ENCODE results near the gene ETFBKMT. TPM values are rescaled to one million over a fixed set of nuclear protein-coding genes. Genes with fewer than 3 reads are reported as not detected.
"Not testable (repeated sequence)": the region's sequence is repeated elsewhere in the genome, so short reads cannot be mapped to it uniquely, and the experiment has no call there.

The ETFBKMT gene
- polyA plus RNA-seq, 1 donor from 2014 or later, result 1.7 TPM

- not testable (repeated sequence) for H3K9me3 ChIP-seq (ENCODE audit: low read length); H3K9ac ChIP-seq (ENCODE audit: low read length); H3K79me2 ChIP-seq (replicated peaks; ENCODE audit: insufficient read depth, low read length); H3F3A ChIP-seq (ENCODE audit: insufficient read depth, low read length, poor library complexity, severe bottlenecking); H3K36me3 ChIP-seq (ENCODE audit: insufficient read depth, low read length); H3K4me2 ChIP-seq (ENCODE audit: low read length); H3K27ac ChIP-seq (ENCODE audit: low read length); H3K9me2 ChIP-seq (ENCODE audit: insufficient read depth, low read length); H3K27me3 ChIP-seq (ENCODE audit: insufficient read depth, low read depth, low read length); H2AFZ ChIP-seq (ENCODE audit: low read depth, low read length); H3K4me3 ChIP-seq (ENCODE audit: low read length); H4K20me1 ChIP-seq (ENCODE audit: insufficient read depth)
These were observed 48.6 kb downstream of the ETFBKMT start for GRCh38 chr12:31708118-31708517.

DNA sequence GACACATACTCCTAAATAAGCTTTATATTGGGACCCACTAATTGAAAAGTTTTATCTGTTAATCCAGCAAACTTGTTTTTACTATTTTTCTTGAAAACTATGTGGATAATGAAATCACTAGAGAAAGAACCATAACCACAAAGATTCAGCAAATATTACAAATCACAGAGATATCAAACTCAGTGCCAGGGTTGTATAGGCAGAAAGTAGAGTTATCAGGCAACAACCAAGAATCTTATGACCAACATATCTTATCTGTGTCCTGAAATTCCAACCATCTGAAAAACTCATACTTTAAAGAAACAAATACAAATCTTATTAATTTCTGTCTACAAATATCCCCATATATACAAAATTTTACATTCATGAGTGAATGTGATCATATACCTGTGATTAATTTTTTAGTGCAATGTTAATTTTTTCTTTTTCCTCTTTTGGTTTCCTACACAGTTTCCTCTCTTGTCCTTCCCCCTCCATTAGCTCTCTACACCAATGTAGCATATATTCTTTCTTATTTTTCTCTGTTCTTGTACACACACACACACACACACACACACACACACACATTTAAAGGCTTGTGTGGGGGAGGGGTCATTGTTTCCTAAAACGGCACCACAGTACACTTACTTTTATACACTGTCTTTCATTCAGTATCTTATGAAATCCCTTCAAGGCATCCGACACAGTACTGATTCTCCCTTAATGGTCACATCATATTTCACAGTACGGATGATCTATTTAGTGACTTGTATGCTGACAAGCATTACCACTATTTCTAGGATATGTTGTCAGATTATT is 50.7 kb downstream of the ETFBKMT start:
- no peaks in the 10 kb centered on the region for H3K79me2 ChIP-seq (replicated peaks; ENCODE audit: insufficient read depth, low read length)
- H4K20me1 ChIP-seq (ENCODE audit: insufficient read depth), result no peaks in the 10 kb centered on the region
- no peaks in the 10 kb centered on the region for H3K27me3 ChIP-seq (ENCODE audit: insufficient read depth, low read depth, low read length)
- no peaks in the 10 kb centered on the region for H3K9me2 ChIP-seq (ENCODE audit: insufficient read depth, low read length)
- no peak for TF ChIP-seq RAD21 (conservative IDR thresholded peaks at IDR 0.05)
- no peak for TF ChIP-seq POLR2AphosphoS5 (IDR thresholded peaks at IDR 0.05)
- no peak for TF ChIP-seq MXI1 (conservative IDR thresholded peaks at IDR 0.05; ENCODE audit: poor library complexity, severe bottlenecking)
- no peak for TF ChIP-seq EP300 (conservative IDR thresholded peaks at IDR 0.05; ENCODE audit: poor library complexity, severe bottlenecking)
- no peak for TF ChIP-seq TAF1 (IDR thresholded peaks at IDR 0.05; ENCODE audit: low read depth)
- no peak for TF ChIP-seq EZH2 (IDR thresholded peaks at IDR 0.05; ENCODE audit: borderline replicate concordance, insufficient read depth, low read length, poor library complexity, severe bottlenecking)
- TF ChIP-seq, protein P1, sequence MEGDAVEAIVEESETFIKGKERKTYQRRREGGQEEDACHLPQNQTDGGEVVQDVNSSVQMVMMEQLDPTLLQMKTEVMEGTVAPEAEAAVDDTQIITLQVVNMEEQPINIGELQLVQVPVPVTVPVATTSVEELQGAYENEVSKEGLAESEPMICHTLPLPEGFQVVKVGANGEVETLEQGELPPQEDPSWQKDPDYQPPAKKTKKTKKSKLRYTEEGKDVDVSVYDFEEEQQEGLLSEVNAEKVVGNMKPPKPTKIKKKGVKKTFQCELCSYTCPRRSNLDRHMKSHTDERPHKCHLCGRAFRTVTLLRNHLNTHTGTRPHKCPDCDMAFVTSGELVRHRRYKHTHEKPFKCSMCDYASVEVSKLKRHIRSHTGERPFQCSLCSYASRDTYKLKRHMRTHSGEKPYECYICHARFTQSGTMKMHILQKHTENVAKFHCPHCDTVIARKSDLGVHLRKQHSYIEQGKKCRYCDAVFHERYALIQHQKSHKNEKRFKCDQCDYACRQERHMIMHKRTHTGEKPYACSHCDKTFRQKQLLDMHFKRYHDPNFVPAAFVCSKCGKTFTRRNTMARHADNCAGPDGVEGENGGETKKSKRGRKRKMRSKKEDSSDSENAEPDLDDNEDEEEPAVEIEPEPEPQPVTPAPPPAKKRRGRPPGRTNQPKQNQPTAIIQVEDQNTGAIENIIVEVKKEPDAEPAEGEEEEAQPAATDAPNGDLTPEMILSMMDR (IDR thresholded peaks at IDR 0.05; ENCODE audit: poor library complexity, severe bottlenecking), result no peak
- TF ChIP-seq, protein P2, sequence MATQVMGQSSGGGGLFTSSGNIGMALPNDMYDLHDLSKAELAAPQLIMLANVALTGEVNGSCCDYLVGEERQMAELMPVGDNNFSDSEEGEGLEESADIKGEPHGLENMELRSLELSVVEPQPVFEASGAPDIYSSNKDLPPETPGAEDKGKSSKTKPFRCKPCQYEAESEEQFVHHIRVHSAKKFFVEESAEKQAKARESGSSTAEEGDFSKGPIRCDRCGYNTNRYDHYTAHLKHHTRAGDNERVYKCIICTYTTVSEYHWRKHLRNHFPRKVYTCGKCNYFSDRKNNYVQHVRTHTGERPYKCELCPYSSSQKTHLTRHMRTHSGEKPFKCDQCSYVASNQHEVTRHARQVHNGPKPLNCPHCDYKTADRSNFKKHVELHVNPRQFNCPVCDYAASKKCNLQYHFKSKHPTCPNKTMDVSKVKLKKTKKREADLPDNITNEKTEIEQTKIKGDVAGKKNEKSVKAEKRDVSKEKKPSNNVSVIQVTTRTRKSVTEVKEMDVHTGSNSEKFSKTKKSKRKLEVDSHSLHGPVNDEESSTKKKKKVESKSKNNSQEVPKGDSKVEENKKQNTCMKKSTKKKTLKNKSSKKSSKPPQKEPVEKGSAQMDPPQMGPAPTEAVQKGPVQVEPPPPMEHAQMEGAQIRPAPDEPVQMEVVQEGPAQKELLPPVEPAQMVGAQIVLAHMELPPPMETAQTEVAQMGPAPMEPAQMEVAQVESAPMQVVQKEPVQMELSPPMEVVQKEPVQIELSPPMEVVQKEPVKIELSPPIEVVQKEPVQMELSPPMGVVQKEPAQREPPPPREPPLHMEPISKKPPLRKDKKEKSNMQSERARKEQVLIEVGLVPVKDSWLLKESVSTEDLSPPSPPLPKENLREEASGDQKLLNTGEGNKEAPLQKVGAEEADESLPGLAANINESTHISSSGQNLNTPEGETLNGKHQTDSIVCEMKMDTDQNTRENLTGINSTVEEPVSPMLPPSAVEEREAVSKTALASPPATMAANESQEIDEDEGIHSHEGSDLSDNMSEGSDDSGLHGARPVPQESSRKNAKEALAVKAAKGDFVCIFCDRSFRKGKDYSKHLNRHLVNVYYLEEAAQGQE (IDR thresholded peaks at IDR 0.05; ENCODE audit: borderline replicate concordance), result no peak
- TF ChIP-seq SMC3 (conservative IDR thresholded peaks at IDR 0.05; ENCODE audit: poor library complexity), result no peak
- no peaks in the 10 kb centered on the region for H3F3A ChIP-seq (ENCODE audit: insufficient read depth, low read length, poor library complexity, severe bottlenecking)
- H3K36me3 ChIP-seq (ENCODE audit: insufficient read depth, low read length), result no peaks in the 10 kb centered on the region
- no peaks in the 10 kb centered on the region for H3K9me3 ChIP-seq (ENCODE audit: low read length)
- no peak overlapping the region for H3K27ac ChIP-seq (ENCODE audit: low read length)
- H3K4me3 ChIP-seq (ENCODE audit: low read length), result no peak overlapping the region
- no peak overlapping the region for H3K4me2 ChIP-seq (ENCODE audit: low read length)
- no peak overlapping the region for H3K9ac ChIP-seq (ENCODE audit: low read length)
- no peak overlapping the region for H2AFZ ChIP-seq (ENCODE audit: low read depth, low read length)

Measured in neural cell (in vitro differentiated cells).